Transverse colon (tissue), 4 donors: ENCODE results near the gene MPZL3. TPM values are rescaled to one million over a fixed set of nuclear protein-coding genes. Genes with fewer than 3 reads are reported as not detected.

Experiments used
- DNase-seq: peaks from one replicate; pipeline ENCODE4 v3.0.0-alpha.2; 2019
- H3K27ac ChIP-seq, 4 donors: fragments of 200-600 bp; sonication (generic); 2 replicates each; pipeline ENCODE4 v1.5.1; 2016 to 2018; ENCODE audit warnings: inconsistent platforms in 4 of 4
- H3K27me3 ChIP-seq: fragments of 200-600 bp; sonication (generic); 2 replicates; pipeline ENCODE4 v1.5.1; 2017; ENCODE audit warnings: inconsistent platforms
- H3K36me3 ChIP-seq, 4 donors: fragments of 200-600 bp; sonication (generic); 2 replicates each; pipeline ENCODE4 v1.5.1; 2017 to 2019; ENCODE audit warnings: inconsistent platforms in 4 of 4
- H3K4me1 ChIP-seq, 4 donors: fragments of 200-600 bp; sonication (generic); 2 replicates each; pipeline ENCODE4 v1.5.1; 2017 to 2020; ENCODE audit warnings: inconsistent platforms in 4 of 4
- H3K4me3 ChIP-seq, 4 donors: fragments of 200-600 bp; sonication (generic); 1 replicate in 1 of 4; 2 replicates in 3 of 4; pipeline versions ENCODE4 v1.5.1 to v1.6.1; 2017 to 2019; ENCODE audit warnings: inconsistent platforms in 4 of 4
- H3K9me3 ChIP-seq, 2 donors: fragments of 200-600 bp; sonication (generic); 2 replicates each; pipeline ENCODE4 v1.5.1; 2017 to 2019; ENCODE audit warnings: inconsistent platforms in 2 of 2
- CTCF ChIP-seq, 5 experiments: fragments of 200-600 bp in 3 of 5; fragments of 450-650 bp in 2 of 5; sonication (generic) in 3 of 5; IDR thresholded peaks; 1 replicate in 2 of 5; 2 replicates in 3 of 5; pipeline ENCODE4 v1.5.1; 2016 to 2017; ENCODE audit warnings: antibody characterized with exemption in 5 of 5, inconsistent platforms in 3 of 5, mild to moderate bottlenecking in 2 of 5, moderate library complexity in 1 of 5
- EP300 ChIP-seq: sonication (generic); formaldehyde crosslinking; IDR thresholded peaks from one replicate; pipeline ENCODE4 v1.6.1; 2017; ENCODE audit warnings: antibody characterized with exemption, low read depth
- POLR2A ChIP-seq: fragments of 450-650 bp; IDR thresholded peaks from one replicate; pipeline ENCODE4 v1.6.1; 2016; ENCODE audit warnings: antibody characterized with exemption, mild to moderate bottlenecking, moderate library complexity
- POLR2AphosphoS5 ChIP-seq, 3 donors: sonication (generic); formaldehyde crosslinking; IDR thresholded peaks; one replicate each; pipeline ENCODE4 v1.6.1; 2016; ENCODE audit warnings: antibody characterized with exemption in 3 of 3
- WGBS, 2 donors: methylation state at CpG; one replicate each; pipeline ENCODE4 v1.1.5; 2018; ENCODE audit warnings: low coverage in 1 of 2; 5-methylcytosine and 5-hydroxymethylcytosine counted together
- in situ Hi-C, 4 donors: fragments of 200-750 bp; cut with MboI; loops; one replicate each; pipeline versions ENCODE4 v1.15.0 to v1.15.1; 2017; ENCODE audit warnings: low sequenced_read_pairs in 3 of 4, low pct_ligation_motif_present in 1 of 4, low pct_unique_long_range_greater_than_20kb in 1 of 4
- intact Hi-C: fragments of 100-400 bp; cut with DNase I; formaldehyde crosslinking; loops from one replicate; pipeline ENCODE4 v1.15.1; 2023; ENCODE audit warnings: low total_unique reads
- total RNA-seq, 4 donors: library from RNA; depleted of rRNA; stranded (reverse); fragments of >200 nt; gene quantifications; one replicate each; pipeline ENCODE4 v1.1.0, GENCODE V29; 2016

Gene MPZL3
- total RNA-seq, 4 donors from 2014 or later, result 2.4 to 15.2 (median 8.2) TPM

- intact Hi-C loops (no loop called here), in situ Hi-C loops (no loop called here)
- Histone ChIP-seq H3K9me3 (no peaks in the 10 kb centered on the region), H3K4me3 (no peak overlapping the region), H3K27me3 (no peaks in the 10 kb centered on the region), H3K4me1 (peaks cover 0 to 9% (median 2%) of the 10 kb centered on the region in 4 donors), H3K27ac (no peak overlapping the region), H3K36me3 (peaks cover 0 to 11% (median 0%) of the 10 kb centered on the region in 4 donors)
- TF ChIP-seq POLR2A (no peak), EP300 (no peak), POLR2AphosphoS5 (IDR thresholded peaks at IDR 0.05) (no peak), CTCF (IDR thresholded peaks at IDR 0.05) (no peak)
- no peak for DNase-seq
- WGBS, 2 donors, result 90 to 93% methylated on average over 5 of the region's 5 CpGs
Observed at GRCh38 chr11:118234833-118235232, 17.3 kb downstream of the MPZL3 start.

- in situ Hi-C loops, result no loop called here
- intact Hi-C loops, result no loop called here
- WGBS, 2 donors, result 80 to 94% methylated on average over 1 of the region's 1 CpG
- Histone ChIP-seq H3K27ac (no peak overlapping the region), H3K9me3 (no peaks in the 10 kb centered on the region), H3K4me3 (no peak overlapping the region), H3K4me1 (no peaks in the 10 kb centered on the region), H3K27me3 (no peaks in the 10 kb centered on the region), H3K36me3 (peaks cover 0 to 11% (median 0%) of the 10 kb centered on the region in 4 donors)
- DNase-seq, result no peak
- TF ChIP-seq POLR2A (no peak), EP300 (no peak), CTCF (IDR thresholded peaks at IDR 0.05) (no peak), POLR2AphosphoS5 (IDR thresholded peaks at IDR 0.05) (no peak)
Observed at GRCh38 chr11:118233850-118234249, 18.3 kb downstream of the MPZL3 start.

GRCh38 chr11:118233377-118233776 is 18.8 kb downstream of the MPZL3 start:
- peaks cover 0 to 11% (median 0%) of the 10 kb centered on the region in 4 donors for H3K36me3 ChIP-seq
- no peak for DNase-seq
- H3K9me3 ChIP-seq, result no peaks in the 10 kb centered on the region
- no peak overlapping the region for H3K27ac ChIP-seq
- TF ChIP-seq POLR2A (no peak), CTCF (IDR thresholded peaks at IDR 0.05) (no peak)
- 96% methylated on average over 5 of the region's 5 CpGs; no CpG with 5 or more reads in 1 of the 2 donors for WGBS, 2 donors
- no peaks in the 10 kb centered on the region for H3K4me1 ChIP-seq
- no peak overlapping the region for H3K4me3 ChIP-seq
- H3K27me3 ChIP-seq, result no peaks in the 10 kb centered on the region
- intact Hi-C loops, result no loop called here
- in situ Hi-C loops, result no loop called here

- Histone ChIP-seq H3K27me3 (no peaks in the 10 kb centered on the region), H3K4me1 (no peaks in the 10 kb centered on the region), H3K4me3 (no peak overlapping the region), H3K36me3 (peaks cover 0 to 11% (median 1%) of the 10 kb centered on the region in 4 donors), H3K27ac (no peak overlapping the region), H3K9me3 (no peaks in the 10 kb centered on the region)
- intact Hi-C loops (no loop called here), in situ Hi-C loops (no loop called here)
- DNase-seq, result no peak
- TF ChIP-seq EP300 (no peak), CTCF (IDR thresholded peaks at IDR 0.05) (no peak), POLR2AphosphoS5 (IDR thresholded peaks at IDR 0.05) (no peak), POLR2A (no peak)
- 86 to 92% methylated on average over 1 of the region's 1 CpG for WGBS, 2 donors
Observed at GRCh38 chr11:118232659-118233058, 19.5 kb downstream of the MPZL3 start.
